Measurements from ENCODE around the gene ITGB4. TPM values are rescaled to one million over a fixed set of nuclear protein-coding genes. Genes with fewer than 3 reads are reported as not detected.

Gene ITGB4
- total and polyA plus RNA-seq, 5 donors: 12.7 to 29.7 (median 20.3) TPM

GRCh38 chr17:75742337-75742736 is 21.1 kb downstream of the ITGB4 start:
- Histone ChIP-seq H3K27me3 (ENCODE audit: control insufficient read depth, insufficient read depth) (no peaks in the 10 kb centered on the region), H3K4me1 (ENCODE audit: control insufficient read depth, insufficient read depth, low read length) (no peaks in the 10 kb centered on the region), H3K27ac (ENCODE audit: low read length) (no peak overlapping the region), H3K9me3 (ENCODE audit: control insufficient read depth, low read length) (no peaks in the 10 kb centered on the region), H3K4me3 (ENCODE audit: low read length) (no peak overlapping the region)
- WGBS: 87% methylated on average over 25 of the region's 25 CpGs
- DNase-seq (peak in 1 of 3 donors; percentile 44), ATAC-seq (no peak)
- intact Hi-C loops (cut with DNase I): loop anchor here in 2 of 4 donors (5.0 kb wide), 2 partner anchors 35 to 60 kb away; no protein-coding TSS in a partner anchor

GRCh38 chr17:75743625-75744206 is 22.5 kb downstream of the ITGB4 start:
- DNase-seq: no peak
- Histone ChIP-seq H3K4me1 (ENCODE audit: control insufficient read depth, insufficient read depth, low read length) (no peaks in the 10 kb centered on the region), H3K4me3 (ENCODE audit: low read length) (no peak overlapping the region), H3K27me3 (ENCODE audit: control insufficient read depth, insufficient read depth) (no peaks in the 10 kb centered on the region), H3K27ac (ENCODE audit: low read length) (no peak overlapping the region), H3K9me3 (ENCODE audit: control insufficient read depth, low read length) (no peaks in the 10 kb centered on the region)
- ATAC-seq: no peak
- intact Hi-C loops (cut with DNase I): loop anchor here in 2 of 4 donors (5.0 kb wide), 2 partner anchors 36 to 61 kb away; no protein-coding TSS in a partner anchor
- WGBS: 92% methylated on average over 25 of the region's 25 CpGs

GRCh38 chr17:75748706-75749105 is 27.4 kb downstream of the ITGB4 start:
- WGBS: 82% methylated on average over 9 of the region's 9 CpGs
- DNase-seq (no peak), ATAC-seq (no peak)
- Histone ChIP-seq H3K9me3 (ENCODE audit: control insufficient read depth, low read length) (no peaks in the 10 kb centered on the region), H3K27ac (ENCODE audit: low read length) (no peak overlapping the region), H3K4me3 (ENCODE audit: low read length) (no peak overlapping the region), H3K27me3 (ENCODE audit: control insufficient read depth, insufficient read depth) (no peaks in the 10 kb centered on the region), H3K4me1 (ENCODE audit: control insufficient read depth, insufficient read depth, low read length) (peaks cover 2% of the 10 kb centered on the region)
- intact Hi-C loops (cut with DNase I): loop anchor here in 2 of 4 donors (2.0 to 5.0 kb wide), 2 partner anchors 70 to 116 kb away; partner anchors contain the start of gene SMIM5 (in 1 of the 2)

- intact Hi-C loops (cut with DNase I): loop anchor here in 3 of 4 donors (2.0 to 5.0 kb wide), 4 partner anchors 71 to 117 kb away; partner anchors contain the start of genes SMIM5 (in 2 of the 3), RECQL5 (in 1 of the 3) and SAP30BP (in 1 of the 3)
- Histone ChIP-seq H3K9me3 (ENCODE audit: control insufficient read depth, low read length) (no peaks in the 10 kb centered on the region), H3K27me3 (ENCODE audit: control insufficient read depth, insufficient read depth) (no peaks in the 10 kb centered on the region), H3K4me1 (ENCODE audit: control insufficient read depth, insufficient read depth, low read length) (peaks cover 2% of the 10 kb centered on the region), H3K27ac (ENCODE audit: low read length) (no peak overlapping the region), H3K4me3 (ENCODE audit: low read length) (no peak overlapping the region)
- ATAC-seq (peak; percentile 68 to 73), DNase-seq (peak; percentile 88 to 95 (median 93))
- 16% methylated on average over 20 of the region's 20 CpGs for WGBS
Measured at GRCh38 chr17:75749545-75750389, 28.5 kb downstream of the ITGB4 start.

- intact Hi-C loops (cut with DNase I): loop anchor here in 3 of 4 donors (2.0 to 5.0 kb wide), 3 partner anchors 76 to 119 kb away; partner anchors contain the start of genes RECQL5 (in 1 of the 3), SAP30BP (in 1 of the 3) and SMIM5 (in 1 of the 3)
- no peak overlapping the region for H3K4me3 ChIP-seq (ENCODE audit: low read length)
Measured at GRCh38 chr17:75750661-75751423, 29.6 kb downstream of the ITGB4 start.

GRCh38 chr17:75751676-75752404 is 30.6 kb downstream of the ITGB4 start:
- intact Hi-C loops (cut with DNase I): loop anchor here in 3 of 4 donors (2.0 to 5.0 kb wide), 3 partner anchors 77 to 120 kb away; partner anchors contain the start of genes RECQL5 (in 1 of the 3), SAP30BP (in 1 of the 3) and SMIM5 (in 1 of the 3)
- H3K27ac ChIP-seq (ENCODE audit: low read length): no peak overlapping the region
- H3K4me3 ChIP-seq (ENCODE audit: low read length): no peak overlapping the region
- no peak for ATAC-seq
- no peaks in the 10 kb centered on the region for H3K27me3 ChIP-seq (ENCODE audit: control insufficient read depth, insufficient read depth)
- no peaks in the 10 kb centered on the region for H3K9me3 ChIP-seq (ENCODE audit: control insufficient read depth, low read length)
- peaks cover 2% of the 10 kb centered on the region for H3K4me1 ChIP-seq (ENCODE audit: control insufficient read depth, insufficient read depth, low read length)
- DNase-seq: no peak
- 80% methylated on average over 24 of the region's 24 CpGs for WGBS

More at GRCh38 chr17:75750661-75751423, 29.6 kb downstream of the ITGB4 start:
- no peaks in the 10 kb centered on the region for H3K9me3 ChIP-seq (ENCODE audit: control insufficient read depth, low read length)
- H3K27ac ChIP-seq (ENCODE audit: low read length): no peak overlapping the region
- H3K27me3 ChIP-seq (ENCODE audit: control insufficient read depth, insufficient read depth): no peaks in the 10 kb centered on the region
- 82% methylated on average over 23 of the region's 23 CpGs for WGBS
- ATAC-seq (no peak), DNase-seq (no peak)
- peaks cover 2% of the 10 kb centered on the region for H3K4me1 ChIP-seq (ENCODE audit: control insufficient read depth, insufficient read depth, low read length)

GRCh38 chr17:75752405-75752709 is 31.1 kb downstream of the ITGB4 start:
- Histone ChIP-seq H3K4me1 (ENCODE audit: control insufficient read depth, insufficient read depth, low read length) (peaks cover 2% of the 10 kb centered on the region), H3K27me3 (ENCODE audit: control insufficient read depth, insufficient read depth) (no peaks in the 10 kb centered on the region), H3K27ac (ENCODE audit: low read length) (no peak overlapping the region), H3K4me3 (ENCODE audit: low read length) (no peak overlapping the region), H3K9me3 (ENCODE audit: control insufficient read depth, low read length) (no peaks in the 10 kb centered on the region)
- DNase-seq (no peak), ATAC-seq (no peak)
- intact Hi-C loops (cut with DNase I): loop anchor here in 2 of 4 donors (5.0 kb wide), 2 partner anchors 85 to 120 kb away; partner anchors contain the start of genes RECQL5 (in 1 of the 2), SAP30BP (in 1 of the 2) and SMIM5 (in 1 of the 2)
- 90% methylated on average over 10 of the region's 10 CpGs for WGBS

GRCh38 chr17:75752802-75753513 is 31.7 kb downstream of the ITGB4 start:
- intact Hi-C loops (cut with DNase I): loop anchor here in 2 of 4 donors (5.0 kb wide), 2 partner anchors 86 to 121 kb away; partner anchors contain the start of genes RECQL5 (in 1 of the 2), SAP30BP (in 1 of the 2) and SMIM5 (in 1 of the 2)
- H3K27me3 ChIP-seq (ENCODE audit: control insufficient read depth, insufficient read depth): no peaks in the 10 kb centered on the region
- no peaks in the 10 kb centered on the region for H3K9me3 ChIP-seq (ENCODE audit: control insufficient read depth, low read length)
- DNase-seq: peak in 1 of 3 donors; percentile 46
- peaks cover 2% of the 10 kb centered on the region for H3K4me1 ChIP-seq (ENCODE audit: control insufficient read depth, insufficient read depth, low read length)
- ATAC-seq: no peak
- H3K27ac ChIP-seq (ENCODE audit: low read length): no peak overlapping the region
- H3K4me3 ChIP-seq (ENCODE audit: low read length): peak overlapping the region; percentile 40
- 70% methylated on average over 19 of the region's 19 CpGs for WGBS

GRCh38 chr17:75753514-75754377 is 32.5 kb downstream of the ITGB4 start:
- peak; percentile 77 to 93 (median 92) for DNase-seq
- Histone ChIP-seq H3K4me3 (ENCODE audit: low read length) (peak overlapping the region; percentile 40), H3K27ac (ENCODE audit: low read length) (no peak overlapping the region), H3K27me3 (ENCODE audit: control insufficient read depth, insufficient read depth) (no peaks in the 10 kb centered on the region), H3K4me1 (ENCODE audit: control insufficient read depth, insufficient read depth, low read length) (peaks cover 2% of the 10 kb centered on the region), H3K9me3 (ENCODE audit: control insufficient read depth, low read length) (no peaks in the 10 kb centered on the region)
- intact Hi-C loops (cut with DNase I): loop anchor here in 2 of 4 donors (5.0 kb wide), 2 partner anchors 86 to 121 kb away; partner anchors contain the start of genes RECQL5 (in 1 of the 2), SAP30BP (in 1 of the 2) and SMIM5 (in 1 of the 2)
- peak; percentile 53 to 57 for ATAC-seq
- WGBS: 7% methylated on average over 76 of the region's 76 CpGs
